AG09309 (cell line): ENCODE measurements around the gene PRPH2.
A peak's percentile ranks its signal among the peaks of the same experiment; 100 is the strongest.

Experiments used
- DNase-seq: peaks from one replicate; pipeline ENCODE4 v3.0.0-alpha.2; 2010; ENCODE audit warnings: low read depth
- H3K4me3 ChIP-seq: 2 replicates; pipeline ENCODE4 v1.5.1; 2011; ENCODE audit warnings: mild to moderate bottlenecking, low read depth, low read length, moderate library complexity; ENCODE audit not compliant: control insufficient read depth
- CTCF ChIP-seq: IDR thresholded peaks from 2 replicates; pipeline ENCODE4 v1.5.1; 2011; ENCODE audit warnings: mild to moderate bottlenecking, low read depth, low read length, inconsistent platforms; ENCODE audit not compliant: insufficient read depth, control insufficient read depth; ENCODE audit errors: missing control alignments

PRPH2 gene

GRCh38 chr6:42722497-42722896 lies at the start of gene PRPH2:
Gene PRPH2 (minus strand): TSS chr6:42722597. CDS start chr6:42722334, 263 bp downstream.
- TF ChIP-seq CTCF: no peak
- no peak within 1 kb of the TSS for H3K4me3 ChIP-seq
- no peak for DNase-seq

GRCh38 chr6:42771741-42772100 lies 49.3 kb upstream of the PRPH2 start:
- no peak for DNase-seq
- no peak overlapping the region for H3K4me3 ChIP-seq
- no peak for TF ChIP-seq CTCF

GRCh38 chr6:42769836-42770235 lies 47.4 kb upstream of the PRPH2 start:
- DNase-seq: no peak
- H3K4me3 ChIP-seq: no peak overlapping the region
- TF ChIP-seq CTCF: no peak

GRCh38 chr6:42769051-42769450 lies 46.7 kb upstream of the PRPH2 start:
- no peak for TF ChIP-seq CTCF
- DNase-seq: no peak
- no peak overlapping the region for H3K4me3 ChIP-seq

- peak; percentile 40 for DNase-seq
- H3K4me3 ChIP-seq: no peak overlapping the region
- no peak for TF ChIP-seq CTCF
These were observed 43.8 kb upstream of the PRPH2 start for GRCh38 chr6:42766163-42766670.

GRCh38 chr6:42764911-42765648 lies 42.7 kb upstream of the PRPH2 start:
- no peak for DNase-seq
- TF ChIP-seq CTCF: no peak

More at GRCh38 chr6:42764911-42765648, 42.7 kb upstream of the PRPH2 start:
- H3K4me3 ChIP-seq: no peak overlapping the region
